BE2C (cell line): ENCODE measurements around the gene AGFG1.

Source experiments
- DNase-seq: peaks from one replicate; pipeline ENCODE4 v3.0.0-alpha.2; 2020
- H3K27me3 ChIP-seq: fragments of 250-450 bp; sonication (Bioruptor Pico); 2 replicates; pipeline ENCODE4 v1.5.1; 2020; ENCODE audit warnings: mild to moderate bottlenecking
- H3K36me3 ChIP-seq: fragments of 250-450 bp; sonication (Bioruptor Pico); 2 replicates; pipeline ENCODE4 v1.5.1; 2020; ENCODE audit warnings: mild to moderate bottlenecking
- H3K4me1 ChIP-seq: fragments of 250-450 bp; sonication (Bioruptor Pico); 2 replicates; pipeline ENCODE4 v1.5.1; 2020
- H3K4me3 ChIP-seq: 2 replicates; pipeline ENCODE4 v1.5.1; 2011; ENCODE audit warnings: low read depth, low read length
- H3K9me3 ChIP-seq: fragments of 250-450 bp; sonication (Bioruptor Pico); 2 replicates; pipeline ENCODE4 v1.5.1; 2020
- TF ChIP-seq, protein P1 (sequence below): IDR thresholded peaks from 2 replicates; pipeline ENCODE4 v1.5.1; 2012; ENCODE audit warnings: mild to moderate bottlenecking, low read depth, low read length

The AGFG1 gene

DNA sequence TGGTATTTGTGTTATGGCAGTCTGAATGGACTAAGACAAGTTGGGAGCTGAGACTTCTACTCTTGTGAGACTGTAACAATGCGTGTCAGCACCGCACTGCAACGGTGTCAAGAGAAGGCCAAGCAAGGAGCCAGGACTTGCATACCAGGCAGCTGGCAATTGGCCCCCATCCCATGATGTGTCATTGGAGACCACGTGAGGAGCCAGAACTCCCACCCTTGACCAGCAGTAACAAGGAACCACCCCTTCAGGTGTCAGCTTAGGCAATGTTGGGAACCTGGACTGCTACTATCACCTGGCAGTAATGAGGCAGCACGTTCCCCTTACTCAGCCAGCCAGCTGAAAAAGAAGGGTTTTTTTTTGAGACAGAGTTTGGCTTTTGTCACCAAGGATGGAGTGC, 32.7 kb upstream of the AGFG1 start:
- Histone ChIP-seq H3K4me3 (no peak overlapping the region), H3K36me3 (no peaks in the 10 kb centered on the region), H3K9me3 (no peaks in the 10 kb centered on the region), H3K27me3 (no peaks in the 10 kb centered on the region), H3K4me1 (no peaks in the 10 kb centered on the region)
- no peak for DNase-seq
- TF ChIP-seq, protein P1, sequence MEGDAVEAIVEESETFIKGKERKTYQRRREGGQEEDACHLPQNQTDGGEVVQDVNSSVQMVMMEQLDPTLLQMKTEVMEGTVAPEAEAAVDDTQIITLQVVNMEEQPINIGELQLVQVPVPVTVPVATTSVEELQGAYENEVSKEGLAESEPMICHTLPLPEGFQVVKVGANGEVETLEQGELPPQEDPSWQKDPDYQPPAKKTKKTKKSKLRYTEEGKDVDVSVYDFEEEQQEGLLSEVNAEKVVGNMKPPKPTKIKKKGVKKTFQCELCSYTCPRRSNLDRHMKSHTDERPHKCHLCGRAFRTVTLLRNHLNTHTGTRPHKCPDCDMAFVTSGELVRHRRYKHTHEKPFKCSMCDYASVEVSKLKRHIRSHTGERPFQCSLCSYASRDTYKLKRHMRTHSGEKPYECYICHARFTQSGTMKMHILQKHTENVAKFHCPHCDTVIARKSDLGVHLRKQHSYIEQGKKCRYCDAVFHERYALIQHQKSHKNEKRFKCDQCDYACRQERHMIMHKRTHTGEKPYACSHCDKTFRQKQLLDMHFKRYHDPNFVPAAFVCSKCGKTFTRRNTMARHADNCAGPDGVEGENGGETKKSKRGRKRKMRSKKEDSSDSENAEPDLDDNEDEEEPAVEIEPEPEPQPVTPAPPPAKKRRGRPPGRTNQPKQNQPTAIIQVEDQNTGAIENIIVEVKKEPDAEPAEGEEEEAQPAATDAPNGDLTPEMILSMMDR = no peak

DNA sequence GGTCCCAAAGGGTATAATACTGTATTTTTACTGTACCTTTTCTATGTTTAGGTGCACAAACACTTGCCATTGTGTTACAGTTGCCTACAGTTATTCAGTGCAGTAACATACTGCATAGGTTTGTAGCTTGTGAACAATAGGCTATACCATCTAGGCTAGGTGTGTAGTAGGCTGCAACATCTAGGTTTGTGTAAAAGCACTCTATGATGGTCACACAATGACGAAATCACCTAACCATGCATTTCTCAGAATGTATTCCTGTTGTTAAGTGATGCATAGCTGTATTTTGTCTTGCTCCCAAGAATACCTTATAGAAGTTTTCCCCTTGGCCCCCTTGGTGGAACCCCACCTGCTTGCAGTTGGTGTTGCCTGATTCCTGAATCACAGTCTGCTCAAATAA, 29.3 kb upstream of the AGFG1 start:
- Histone ChIP-seq H3K9me3 (no peaks in the 10 kb centered on the region), H3K27me3 (no peaks in the 10 kb centered on the region), H3K4me3 (no peak overlapping the region), H3K4me1 (no peaks in the 10 kb centered on the region), H3K36me3 (no peaks in the 10 kb centered on the region)
- TF ChIP-seq, protein P1 = no peak
- no peak for DNase-seq

DNA sequence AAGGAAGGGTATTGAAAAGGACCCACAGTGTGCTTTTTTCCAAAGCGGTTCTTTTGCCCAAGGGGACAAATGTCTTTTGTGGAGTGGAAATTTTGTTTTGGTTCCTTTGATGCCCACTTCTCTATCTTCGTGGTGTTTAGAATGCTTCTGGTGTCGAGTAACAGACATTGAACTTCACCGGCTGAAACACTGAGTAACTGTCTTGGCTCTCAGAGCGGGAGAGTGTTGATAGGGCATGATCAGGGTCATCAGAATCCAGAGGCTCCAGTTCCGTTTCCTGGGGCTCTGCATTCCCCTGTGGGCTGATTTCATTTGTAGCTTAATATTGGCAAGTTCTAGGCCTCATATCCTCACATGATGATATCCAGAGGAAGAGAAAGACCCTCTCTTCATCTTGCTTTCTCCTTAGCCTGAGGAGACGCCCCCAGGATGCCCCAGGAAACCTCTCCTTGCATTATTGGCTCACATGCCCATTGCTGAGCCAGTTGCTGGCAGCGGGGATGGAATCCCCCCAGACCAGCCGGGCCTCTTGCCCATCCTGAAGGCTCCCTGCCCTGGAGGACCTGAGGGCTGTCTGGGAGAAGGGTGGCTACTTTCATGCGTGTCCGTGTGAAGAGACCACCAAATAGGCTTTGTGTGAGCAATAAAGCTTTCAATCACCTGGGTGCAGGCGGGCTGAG, 27.9 kb upstream of the AGFG1 start:
- DNase-seq = no peak
- peaks cover 4% of the 10 kb centered on the region; the same call in 1 of the 2 replicates for H3K4me1 ChIP-seq

DNA sequence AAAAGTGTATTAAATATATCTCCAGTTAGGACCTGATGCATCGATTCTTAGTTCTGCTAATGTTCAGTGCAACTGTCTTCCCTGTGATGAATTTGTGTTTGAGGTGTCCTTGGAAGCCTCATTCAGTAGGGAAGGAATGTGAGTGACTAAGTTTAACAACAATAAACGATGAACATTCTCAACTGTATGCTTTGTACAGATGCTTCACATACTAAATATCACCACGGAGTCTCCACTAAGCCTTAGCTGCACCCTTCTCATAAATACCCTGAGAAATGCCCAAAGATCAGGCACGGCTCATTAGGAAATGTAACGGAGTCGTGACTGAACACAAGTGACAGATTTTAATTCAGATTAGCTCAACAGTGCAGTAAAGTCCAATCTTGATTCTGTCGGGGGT, 24.4 kb upstream of the AGFG1 start:
- H3K4me3 ChIP-seq = no peak overlapping the region
- H3K4me1 ChIP-seq = peaks cover 22% of the 10 kb centered on the region

More for the DNA sequence above, 27.9 kb upstream of the AGFG1 start:
- H3K36me3 ChIP-seq = no peaks in the 10 kb centered on the region
- H3K9me3 ChIP-seq = no peaks in the 10 kb centered on the region
- TF ChIP-seq, protein P1 = no peak
- no peaks in the 10 kb centered on the region for H3K27me3 ChIP-seq
- H3K4me3 ChIP-seq = no peak overlapping the region

DNA sequence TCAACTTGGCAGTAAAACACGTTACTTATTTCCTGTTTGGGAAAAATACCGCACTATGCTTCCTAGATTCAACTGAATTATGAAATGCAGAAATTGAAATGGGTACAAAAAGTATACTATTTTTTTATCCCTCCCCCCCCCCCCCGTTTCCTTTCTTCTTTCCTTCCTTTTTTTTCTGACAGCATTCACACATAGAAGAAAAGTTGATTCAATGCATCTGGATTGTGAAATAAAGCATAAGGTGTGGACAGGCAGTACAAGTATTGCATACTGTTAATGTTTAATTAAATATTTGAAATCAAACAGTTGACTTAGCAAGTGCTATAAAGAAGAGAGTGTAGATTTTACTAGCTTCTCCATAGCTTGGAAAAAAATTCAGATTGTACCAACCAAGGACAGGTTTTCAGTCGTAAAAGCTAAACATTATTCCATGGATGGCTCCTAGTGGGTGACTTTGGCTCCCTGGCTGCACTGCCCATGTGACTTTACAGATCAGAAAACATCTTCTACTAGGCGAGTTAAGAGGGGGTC, 21.6 kb upstream of the AGFG1 start:
- Histone ChIP-seq H3K36me3 (no peaks in the 10 kb centered on the region), H3K4me3 (no peak overlapping the region), H3K9me3 (no peaks in the 10 kb centered on the region), H3K27me3 (no peaks in the 10 kb centered on the region), H3K4me1 (peaks cover 25% of the 10 kb centered on the region)
- DNase-seq = no peak
- TF ChIP-seq, protein P1 = no peak

More for the DNA sequence above, 24.4 kb upstream of the AGFG1 start:
- Histone ChIP-seq H3K27me3 (no peaks in the 10 kb centered on the region), H3K9me3 (no peaks in the 10 kb centered on the region), H3K36me3 (no peaks in the 10 kb centered on the region)
- DNase-seq = no peak
- TF ChIP-seq, protein P1 = no peak

DNA sequence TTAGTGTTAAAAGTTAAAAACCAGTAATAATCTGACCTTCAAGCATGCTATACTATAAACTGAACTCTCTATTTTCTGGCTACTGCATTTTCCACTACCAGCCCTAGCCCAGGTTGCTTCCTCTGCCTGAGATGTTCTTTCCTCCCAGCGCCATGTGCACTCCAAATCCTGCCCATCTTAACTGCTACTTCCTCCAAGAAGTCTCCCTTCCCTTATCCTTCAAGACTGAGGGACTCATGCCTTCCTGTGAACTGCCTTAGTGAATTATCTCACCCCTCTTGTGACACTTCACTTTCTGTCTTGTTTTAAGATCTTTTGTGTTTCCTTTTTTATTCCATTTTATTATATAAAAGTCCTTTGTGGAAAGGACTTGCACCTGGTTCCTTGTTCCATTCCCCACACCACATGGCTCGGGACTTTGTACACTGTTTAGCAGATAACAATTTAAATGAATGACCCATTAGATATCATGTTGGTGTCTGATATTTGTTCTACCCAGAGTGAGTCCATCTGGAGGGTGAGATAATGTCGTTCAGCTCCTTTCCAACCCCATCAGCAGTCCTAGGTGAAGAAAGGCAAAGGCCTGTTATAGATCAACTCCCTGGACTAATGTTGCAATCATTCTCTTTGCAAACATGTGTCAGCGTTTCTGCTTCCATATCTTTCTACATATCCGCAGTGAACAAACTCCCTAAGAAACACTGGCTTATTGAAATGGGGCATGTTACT, 20.9 kb upstream of the AGFG1 start:
- DNase-seq = peak; percentile 40

More for the DNA sequence above, 20.9 kb upstream of the AGFG1 start:
- no peaks in the 10 kb centered on the region for H3K9me3 ChIP-seq
- no peak overlapping the region for H3K4me3 ChIP-seq
- H3K36me3 ChIP-seq = no peaks in the 10 kb centered on the region
- TF ChIP-seq, protein P1 = no peak
- H3K4me1 ChIP-seq = peaks cover 25% of the 10 kb centered on the region
- no peaks in the 10 kb centered on the region for H3K27me3 ChIP-seq
